Stimulated activated CD4-positive, alpha-beta T cell treated with anti-CD3 and anti-CD28 coated beads, Interleukin-12 subunit alpha, Interleukin-12 subunit beta, amount 100 ng/mL, for 4 hours (primary cell): Measurements from ENCODE around the gene SLC5A1.
A peak's percentile ranks its signal among the peaks of the same experiment; 100 is the strongest.

ENCODE experiments used
- DNase-seq: peaks from one replicate; pipeline ENCODE4 v3.0.0-alpha.2; 2020

Gene SLC5A1

DNA sequence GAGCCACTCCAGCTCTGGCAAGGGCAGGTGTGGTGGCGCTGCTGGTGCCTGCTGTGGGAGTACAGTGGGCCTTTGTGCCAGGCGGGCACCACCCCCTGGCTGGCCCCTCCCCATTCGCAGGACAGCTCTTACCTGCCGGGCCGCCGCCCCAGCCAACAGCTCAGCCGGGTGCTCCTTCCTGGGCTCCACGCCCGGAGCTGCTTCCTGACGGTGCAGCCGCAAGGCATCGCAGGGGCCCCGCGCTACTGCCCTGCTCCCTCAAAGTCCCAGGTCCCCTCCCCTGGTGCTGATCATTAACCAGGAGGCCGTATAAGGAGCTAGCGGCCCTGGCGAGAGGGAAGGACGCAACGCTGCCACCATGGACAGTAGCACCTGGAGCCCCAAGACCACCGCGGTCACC lies at the start of gene SLC5A1:
SLC5A1 (plus strand) TSS at position 338 of the 400 bp plus-strand sequence; CDS start at position 359, 21 bp downstream.
- DNase-seq = no peak

DNA sequence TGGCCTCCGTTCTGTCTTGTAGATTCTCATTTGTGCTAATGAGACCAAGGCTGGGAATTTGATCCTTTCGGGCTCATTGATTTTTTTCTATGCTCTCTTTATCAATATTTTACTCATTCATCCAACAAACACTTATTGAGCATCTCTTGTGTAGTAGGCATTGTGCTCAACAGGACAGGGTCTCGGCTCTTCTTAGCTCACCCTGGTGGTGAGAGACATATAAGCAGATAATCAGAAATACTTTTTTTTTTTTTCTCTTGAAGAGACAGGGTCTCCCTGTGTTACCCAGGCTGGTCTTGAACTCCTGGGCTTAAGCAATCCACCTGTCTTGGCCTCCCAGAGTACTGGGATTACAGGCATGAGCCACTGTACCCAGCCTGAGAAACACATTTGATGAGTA lies 48.0 kb upstream of the SLC5A1 start:
- no peak for DNase-seq

DNA sequence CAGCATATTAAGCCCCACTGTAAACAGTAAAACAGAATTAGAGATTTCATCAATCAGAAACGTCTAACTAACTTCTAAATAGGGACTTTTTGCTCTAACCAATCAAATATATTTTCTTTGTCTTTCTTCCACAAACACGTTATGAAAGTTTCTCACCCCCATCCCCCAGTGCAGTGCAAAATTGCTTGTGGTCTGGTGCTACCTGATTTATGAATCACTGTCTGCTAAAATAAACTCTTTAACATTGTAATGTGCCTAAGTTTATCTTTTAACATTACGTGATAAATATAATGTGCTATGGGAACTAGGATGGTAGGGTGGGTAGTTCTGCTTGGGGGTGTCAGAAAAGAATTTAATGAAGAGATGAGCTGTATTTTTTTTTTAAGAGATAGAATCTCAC lies 47.3 kb upstream of the SLC5A1 start:
- DNase-seq = no peak

DNA sequence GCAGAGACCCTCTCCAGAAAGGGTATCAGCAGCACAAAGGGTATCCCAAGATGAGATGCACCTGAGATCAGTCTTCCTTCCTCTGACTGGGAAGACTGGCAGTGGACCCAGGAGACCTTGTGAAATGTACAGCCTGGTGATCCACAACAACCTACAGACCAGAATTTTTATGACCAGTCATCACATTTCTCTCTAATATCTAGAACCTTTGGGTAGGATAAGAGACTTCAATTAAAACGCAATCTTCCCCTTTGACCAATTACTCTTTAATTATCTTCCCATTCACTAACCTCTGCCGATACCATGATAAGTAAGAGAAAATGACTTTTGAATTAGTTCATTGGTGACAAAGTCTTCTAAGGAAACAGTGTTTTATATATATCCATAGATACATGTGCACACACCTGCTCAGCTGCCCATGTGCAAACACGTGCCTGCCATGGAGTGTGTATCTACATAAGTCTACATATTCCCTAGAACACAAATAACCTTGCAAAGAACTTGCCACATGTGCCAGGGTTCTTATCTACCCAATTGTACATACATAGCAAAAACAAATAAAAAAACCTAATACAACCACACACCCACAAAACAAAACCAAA lies 44.2 kb upstream of the SLC5A1 start:
- no peak for DNase-seq

DNA sequence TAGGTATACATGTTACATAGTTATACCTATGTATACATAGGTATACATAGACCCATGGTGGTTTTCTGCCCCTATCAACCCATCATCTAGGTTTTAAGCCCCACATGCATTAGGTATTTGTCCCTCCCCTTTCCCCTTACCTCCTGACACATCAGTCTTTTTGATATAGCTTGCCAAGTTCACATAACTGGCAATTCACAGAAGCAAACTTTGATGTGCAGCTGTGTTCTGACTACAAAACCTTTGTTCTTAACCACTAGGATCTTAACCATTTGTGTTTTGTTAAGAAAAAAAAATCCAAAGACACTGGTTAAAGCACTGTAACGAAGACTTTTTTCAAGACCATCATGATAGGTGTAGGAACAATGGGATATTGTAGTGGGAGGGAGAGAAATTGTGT lies 42.9 kb upstream of the SLC5A1 start:
- no peak for DNase-seq

DNA sequence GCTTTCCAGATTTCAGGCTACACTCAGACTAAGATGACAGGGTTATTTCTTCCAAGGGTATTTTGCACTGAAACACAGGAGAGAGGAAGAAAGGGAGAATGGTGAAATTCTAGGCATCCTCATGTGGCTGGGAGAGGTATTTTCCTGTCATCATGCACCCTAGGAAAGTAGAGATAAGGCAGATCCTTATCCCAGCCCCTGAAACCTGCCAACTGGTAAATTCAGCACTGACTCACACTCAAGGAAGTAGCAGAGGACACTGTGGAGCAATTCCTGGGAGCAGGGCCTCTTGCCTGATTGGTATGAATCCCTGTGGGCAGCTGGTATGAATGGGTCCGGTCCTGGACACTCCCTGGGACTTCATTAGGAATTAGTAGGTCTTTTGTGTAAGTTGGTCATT lies 37.6 kb upstream of the SLC5A1 start:
- DNase-seq = no peak

DNA sequence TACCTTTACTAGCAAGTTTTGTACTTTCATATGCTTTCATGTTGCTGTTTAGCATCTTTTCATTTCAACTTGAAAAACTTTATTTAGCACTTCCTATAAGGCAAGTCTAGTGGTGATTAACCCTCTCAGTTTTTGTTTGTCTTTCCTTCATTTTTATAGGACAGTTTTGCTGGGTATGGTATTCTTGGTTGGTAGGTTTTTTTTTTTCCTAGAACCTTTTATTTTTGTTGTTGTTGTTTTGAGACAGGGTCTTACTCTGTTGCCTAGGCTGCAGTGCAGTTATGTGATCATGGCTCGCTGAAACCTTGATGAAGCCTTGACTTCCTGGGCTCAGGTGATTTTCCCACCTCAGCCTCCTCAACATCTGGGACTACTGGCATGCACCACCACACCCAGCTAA lies 29.9 kb upstream of the SLC5A1 start:
- no peak for DNase-seq

DNA sequence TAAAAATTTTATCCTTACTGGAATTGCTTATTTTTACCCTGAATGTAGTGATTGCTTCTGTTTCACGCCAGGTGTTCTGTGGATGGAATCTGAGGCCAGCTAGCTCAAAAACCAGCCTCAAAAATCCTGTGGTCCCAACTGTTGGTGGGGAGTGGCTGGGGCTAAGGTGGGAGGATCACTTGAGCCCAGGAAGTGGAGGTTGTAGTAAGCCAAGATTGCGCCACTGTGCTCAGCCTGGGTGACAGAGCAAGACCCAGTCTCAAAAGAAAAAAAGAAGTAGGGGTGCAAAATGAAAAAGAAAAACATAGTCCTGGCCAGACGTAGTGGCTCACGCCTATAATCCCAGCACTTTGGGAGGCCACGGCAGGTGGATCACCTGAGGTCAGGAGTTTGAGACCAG lies 27.0 kb upstream of the SLC5A1 start:
- DNase-seq = no peak

DNA sequence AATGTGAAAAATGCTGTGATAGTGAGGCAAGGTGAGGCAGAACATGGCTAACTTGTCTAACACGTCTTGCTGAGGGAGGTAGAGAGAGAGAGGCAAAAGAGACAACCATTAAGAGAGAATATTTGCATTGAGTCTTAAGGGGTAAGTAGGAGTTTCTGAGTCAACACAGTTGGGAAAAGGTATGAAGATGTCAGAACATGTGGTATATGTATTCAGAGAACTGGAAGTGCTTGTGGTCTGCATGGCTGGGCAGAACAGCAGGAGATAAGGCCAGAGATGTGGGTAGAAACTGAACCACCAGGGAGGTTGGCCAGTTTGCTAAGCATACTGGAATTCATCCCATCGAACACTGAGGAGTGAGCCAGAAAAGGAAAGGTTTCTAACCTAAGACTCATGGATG lies 25.0 kb upstream of the SLC5A1 start:
- no peak for DNase-seq

DNA sequence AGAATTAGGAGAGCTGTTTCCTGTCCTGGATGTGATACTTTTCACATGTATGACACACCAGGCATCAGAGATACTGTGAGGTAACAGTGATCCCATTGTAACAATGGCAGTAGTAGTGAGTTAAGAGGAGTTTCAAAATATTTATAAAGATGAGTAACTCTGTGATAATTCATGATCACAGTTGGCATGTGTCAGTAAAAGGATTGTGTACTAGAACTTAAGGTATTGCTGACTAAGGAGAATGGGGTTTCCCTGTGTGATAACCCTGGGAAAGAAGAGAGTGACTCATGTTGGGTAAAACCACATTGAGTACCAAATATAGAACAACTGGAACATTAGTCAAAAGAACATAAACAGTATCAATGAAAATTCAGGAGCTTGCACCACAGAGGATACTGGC lies 22.9 kb upstream of the SLC5A1 start:
- DNase-seq = no peak

DNA sequence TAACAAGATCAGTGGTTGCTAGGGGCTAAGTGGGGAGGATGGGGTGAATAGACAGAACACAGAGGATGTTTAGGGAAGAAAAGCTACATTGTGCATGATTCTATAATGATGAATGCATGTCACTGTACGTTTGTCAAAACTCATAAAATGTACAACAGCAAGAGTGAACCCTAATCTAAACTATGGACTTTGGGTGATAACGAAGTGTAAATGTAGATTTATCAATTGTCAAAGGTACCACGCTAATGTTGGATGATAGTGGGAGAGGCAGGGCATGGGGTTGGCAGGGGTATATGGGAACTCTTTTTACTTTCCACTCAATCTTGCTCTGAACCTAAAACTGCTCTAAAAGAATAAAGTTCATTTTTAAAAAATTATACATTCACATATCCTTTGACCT lies 21.3 kb upstream of the SLC5A1 start:
- DNase-seq = no peak

DNA sequence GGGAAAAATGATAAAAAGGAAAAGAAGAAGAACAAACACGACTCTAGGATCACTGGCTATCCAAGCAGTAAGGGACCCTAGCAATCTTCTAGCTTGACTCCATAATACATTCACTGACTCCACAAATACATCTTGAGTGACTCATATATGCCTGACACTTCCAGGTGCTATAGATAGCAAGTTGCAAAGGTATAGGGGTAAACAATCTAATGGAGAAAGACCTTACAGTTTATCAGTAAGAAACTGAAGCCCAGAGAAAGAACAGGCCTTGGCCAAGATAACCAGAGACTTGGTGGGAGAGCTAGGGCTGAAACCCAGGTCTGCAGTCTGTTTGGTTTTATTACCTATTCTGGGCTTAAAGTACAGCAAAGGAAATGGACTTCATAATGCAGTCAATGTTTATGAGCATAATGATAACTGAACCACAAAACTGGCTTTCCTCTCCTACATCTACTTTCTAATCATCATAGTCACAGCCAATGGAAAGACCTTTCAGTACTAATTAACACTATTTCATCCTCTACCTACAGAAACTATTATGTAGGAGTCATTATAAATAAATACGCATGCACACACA lies 19.7 kb upstream of the SLC5A1 start:
- DNase-seq = no peak

DNA sequence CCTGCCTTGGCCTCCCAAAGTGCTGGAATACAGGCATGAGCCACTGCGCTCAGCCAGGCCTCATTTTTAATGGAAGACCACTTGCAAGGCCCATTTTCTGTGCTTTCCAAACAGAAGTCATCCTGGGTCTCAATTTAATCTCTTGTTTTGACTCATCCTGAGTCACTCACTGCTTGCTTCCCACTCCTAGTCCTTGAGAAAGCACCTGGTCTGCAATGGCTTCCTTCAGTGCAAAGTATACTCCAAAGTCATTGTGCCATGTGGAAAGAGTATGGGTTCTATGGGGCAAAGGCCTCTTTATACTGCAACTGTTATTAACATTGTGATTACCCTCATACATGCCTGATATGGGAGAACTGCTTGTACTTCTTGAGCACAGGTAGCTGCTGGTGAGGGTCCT lies 18.3 kb upstream of the SLC5A1 start:
- DNase-seq = no peak

DNA sequence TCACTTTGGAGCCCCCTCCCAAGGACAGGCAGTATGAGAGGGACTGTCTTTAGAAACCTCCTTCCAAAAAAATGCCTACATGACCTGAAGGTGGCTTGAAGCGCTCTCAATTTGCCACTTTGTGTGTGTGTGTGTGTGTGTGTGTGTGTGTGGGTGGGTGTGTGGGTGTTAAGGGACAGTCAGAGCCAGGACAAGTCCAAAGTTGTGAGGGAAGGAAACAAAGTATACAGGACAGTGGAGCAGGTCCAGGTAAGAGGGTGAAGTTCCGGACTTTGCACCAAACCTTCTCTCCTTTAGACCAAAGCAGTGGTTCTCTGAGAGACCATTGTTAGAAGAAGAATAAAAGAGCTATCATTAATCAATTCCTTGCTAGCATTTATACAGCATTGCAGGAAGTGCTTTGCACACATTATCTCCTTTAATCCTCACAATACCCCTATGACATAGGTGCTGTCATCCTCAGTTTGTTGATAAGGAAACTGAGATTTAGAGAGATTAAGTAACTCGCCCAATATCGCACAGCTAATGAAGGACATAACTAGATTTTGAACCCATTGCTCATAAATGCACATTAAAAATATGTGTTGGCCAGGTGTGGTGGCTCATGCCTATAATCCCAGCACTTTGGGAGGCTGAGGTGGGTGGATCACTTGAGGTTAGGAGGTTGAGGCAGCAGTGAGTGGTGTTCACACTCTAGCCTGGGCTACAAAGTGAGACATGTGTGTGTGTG lies 12.4 kb upstream of the SLC5A1 start:
- no peak for DNase-seq

DNA sequence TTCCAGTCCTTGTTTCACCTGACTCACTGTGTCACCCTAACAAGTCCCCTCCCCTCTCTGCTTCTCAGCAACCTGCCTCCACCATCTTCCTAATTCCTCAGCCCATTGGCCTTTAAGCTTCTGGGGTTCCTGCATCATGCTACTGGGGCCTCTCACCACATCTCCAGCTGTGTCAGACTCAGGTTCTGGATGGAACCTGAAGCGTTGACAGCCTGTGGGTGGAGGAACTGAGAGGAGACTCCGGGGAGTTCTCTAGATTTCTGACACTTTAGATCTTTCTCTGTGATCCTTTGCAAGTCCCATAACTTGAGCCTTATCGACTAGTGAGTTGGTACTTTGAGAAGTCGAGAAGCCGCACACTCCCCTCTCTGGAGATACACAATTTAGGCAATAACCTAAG lies 11.6 kb upstream of the SLC5A1 start:
- no peak for DNase-seq

DNA sequence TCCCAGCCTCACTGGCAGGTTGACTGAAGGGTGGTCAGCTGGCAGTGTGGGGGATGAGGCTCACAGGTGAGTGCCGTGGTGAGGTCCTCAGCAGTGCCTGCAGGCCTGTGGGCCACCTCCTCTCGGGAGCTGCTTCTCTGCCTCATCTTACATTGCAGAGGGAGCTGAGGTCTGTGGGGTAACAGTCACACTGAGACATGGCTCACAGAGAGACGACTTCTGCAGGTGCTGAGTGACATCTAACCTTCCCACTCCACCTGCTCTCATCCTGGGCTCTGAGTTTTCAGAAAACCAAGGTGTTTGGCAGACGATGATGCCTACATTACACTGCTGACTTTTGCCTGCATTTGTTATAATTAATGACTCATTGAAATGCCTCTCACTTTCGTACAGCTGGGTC lies 8.8 kb upstream of the SLC5A1 start:
- DNase-seq = no peak

DNA sequence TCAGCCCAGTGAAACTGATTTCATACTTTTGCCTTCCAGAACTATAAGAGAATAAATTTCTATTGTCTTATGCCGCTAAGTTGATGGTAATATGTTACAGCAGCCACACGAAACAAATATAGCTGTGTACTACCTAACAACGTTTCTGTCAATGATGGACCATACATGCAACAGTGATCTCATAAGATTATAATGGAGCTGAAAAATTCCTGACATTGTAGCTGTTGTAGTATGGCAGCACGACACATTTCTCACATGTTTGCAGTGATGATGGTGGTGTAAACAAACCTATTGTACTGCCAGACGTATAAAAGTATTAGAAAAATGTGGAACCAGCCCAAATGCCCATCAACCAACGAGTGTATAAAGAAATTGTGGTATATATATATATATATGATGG lies 5.8 kb upstream of the SLC5A1 start:
- DNase-seq = no peak

DNA sequence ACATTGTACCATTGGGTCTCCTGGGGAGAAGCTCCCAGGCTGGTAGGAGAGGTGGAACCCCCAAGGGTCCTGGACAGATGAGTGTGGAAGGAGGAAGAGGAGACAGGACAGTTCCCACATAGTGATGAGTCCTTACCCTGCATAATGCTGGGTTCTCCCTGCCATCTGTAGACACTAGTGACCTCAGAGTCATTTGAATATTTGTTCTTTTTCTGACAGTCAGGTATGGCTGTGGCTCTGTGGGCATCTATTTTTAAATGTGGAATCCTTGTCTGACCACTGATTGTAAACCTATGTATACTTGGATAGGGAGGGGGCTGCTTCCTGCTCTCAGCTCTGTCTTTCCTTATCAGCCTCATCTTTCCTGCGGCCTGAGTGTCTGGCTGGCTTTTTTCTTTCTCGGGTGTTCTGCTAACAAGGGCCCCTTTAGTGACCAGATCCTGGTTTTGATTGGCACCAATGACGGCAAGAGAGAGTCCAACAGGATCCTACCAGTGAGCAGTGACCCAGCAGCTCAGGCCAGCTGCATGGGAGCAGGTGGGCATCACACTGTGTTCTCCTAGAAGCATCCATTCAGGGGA lies 2.6 kb upstream of the SLC5A1 start:
- DNase-seq = no peak

DNA sequence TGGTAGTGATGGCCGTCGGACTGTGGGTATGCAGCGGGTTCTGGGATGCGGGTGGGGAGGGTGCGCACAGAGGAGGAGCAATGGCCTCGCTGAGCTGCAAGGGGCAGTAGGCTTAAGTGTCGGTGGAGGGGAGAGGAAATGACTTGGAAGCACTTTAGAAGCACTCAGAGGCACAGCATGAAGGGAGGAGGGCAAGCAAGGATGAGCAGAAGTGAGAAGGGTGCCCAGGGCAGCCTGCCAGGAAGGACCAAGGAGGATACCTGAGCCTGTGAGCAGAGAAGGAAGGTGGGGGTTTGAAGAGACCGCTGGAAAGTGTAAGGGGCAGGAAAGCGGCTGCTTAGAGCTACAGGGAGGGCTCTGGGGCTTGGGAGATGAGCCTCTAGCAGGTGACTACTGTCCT lies 330 bp downstream of the SLC5A1 start:
- DNase-seq = no peak

DNA sequence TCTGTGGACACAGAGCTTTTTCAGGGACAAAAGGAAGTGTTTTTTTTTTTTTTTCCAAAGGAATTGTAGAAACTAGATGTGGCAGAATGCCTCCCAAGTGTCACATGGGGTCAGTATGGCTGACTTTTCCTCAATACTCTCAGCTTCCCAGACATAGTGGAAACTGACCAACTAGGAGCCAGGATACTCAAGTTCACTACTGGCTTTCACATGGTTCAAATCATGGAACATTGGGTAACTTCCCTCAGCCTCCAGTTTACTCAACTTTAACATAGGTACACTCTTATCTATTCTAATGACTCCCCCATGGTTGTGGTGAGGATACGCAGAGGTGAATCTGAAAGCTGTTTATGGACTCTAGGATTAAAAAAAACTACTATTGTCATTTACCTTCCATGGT lies 1.4 kb downstream of the SLC5A1 start:
- no peak for DNase-seq

DNA sequence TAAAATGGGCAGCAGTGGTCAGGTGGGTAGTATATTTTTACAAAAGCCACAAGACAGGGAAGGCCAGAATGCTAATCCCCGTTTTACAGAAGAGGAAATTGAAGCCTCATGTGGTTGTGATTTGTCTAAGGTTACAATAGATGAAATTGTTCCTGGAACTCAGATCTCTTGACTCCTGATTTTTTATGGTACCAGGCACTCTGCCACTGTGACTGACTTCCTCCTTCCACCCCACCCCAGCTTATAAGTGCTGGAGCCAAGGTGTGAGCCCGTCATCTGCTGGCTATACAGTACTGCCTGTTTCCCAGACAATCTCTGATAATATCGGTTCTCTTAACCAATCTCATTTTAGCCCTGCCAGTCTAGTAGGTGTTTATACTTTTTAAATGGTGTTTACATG lies 1.9 kb downstream of the SLC5A1 start:
- DNase-seq = no peak

DNA sequence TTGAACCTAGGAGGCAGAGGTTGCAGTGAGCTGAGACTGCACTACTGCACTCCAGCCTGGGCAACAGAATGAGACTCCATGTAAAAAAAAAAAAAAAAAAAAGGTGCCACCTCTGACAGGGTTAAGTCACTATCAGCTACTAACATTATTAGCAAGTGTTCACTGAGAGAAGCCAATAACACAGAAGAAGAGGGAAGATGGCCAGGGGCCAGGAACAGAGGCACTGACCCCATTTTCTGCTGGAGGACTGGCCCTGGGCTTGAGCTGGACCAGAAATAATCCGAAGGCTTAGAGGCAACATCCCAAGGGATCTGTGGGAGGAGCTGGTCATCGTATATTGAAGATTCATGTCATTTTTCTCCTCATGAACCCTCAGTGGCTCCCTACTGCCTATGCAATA lies 5.0 kb downstream of the SLC5A1 start:
- no peak for DNase-seq

DNA sequence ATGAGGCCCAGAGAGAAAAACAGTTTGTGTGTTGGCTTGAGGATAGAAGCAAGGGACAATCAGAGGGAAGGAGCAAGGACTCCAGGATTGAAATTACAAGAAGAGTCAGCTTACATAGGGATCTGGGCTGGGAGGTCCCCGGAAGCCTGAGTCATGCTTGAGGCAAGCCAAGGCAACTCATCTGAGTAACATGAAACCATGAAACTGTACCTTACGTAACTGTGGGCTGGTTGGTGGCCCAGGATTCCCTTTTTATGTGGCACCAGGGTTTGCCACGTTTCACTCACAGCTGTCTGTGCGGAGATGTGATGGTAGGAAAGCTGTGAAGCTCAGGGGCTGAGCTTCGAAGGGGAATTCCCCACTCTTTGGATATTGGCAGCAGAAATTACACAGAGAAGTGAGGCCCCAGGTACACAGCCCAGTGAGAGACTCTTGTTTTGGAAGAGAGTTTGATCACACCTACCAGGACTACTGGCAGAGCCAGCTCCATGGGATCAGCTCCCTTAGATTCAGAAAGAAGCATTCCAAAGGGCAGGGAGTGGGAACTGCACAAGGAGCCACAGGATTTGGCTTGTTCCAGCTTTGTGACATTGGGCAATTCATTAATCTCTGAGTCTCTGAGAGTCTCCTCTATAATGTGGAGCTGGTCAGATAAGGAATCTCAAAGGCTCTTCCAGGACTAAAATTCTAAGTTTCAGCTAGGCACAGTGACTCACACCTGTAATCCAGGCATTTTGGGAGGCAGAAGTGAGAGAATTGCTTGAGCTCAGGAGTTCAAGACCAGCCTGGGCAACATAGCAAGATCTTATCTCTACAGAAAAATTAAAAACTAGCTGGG lies 7.8 kb downstream of the SLC5A1 start:
- peak; percentile 32 for DNase-seq
